Activated CD8-positive, alpha-beta memory T cell treated with anti-CD3 and anti-CD28 coated beads, Interleukin-2, amount 10 ng/mL, durations not matched to agents 7 days and 5 days (primary cell): ENCODE data around the gene SAP30BP. TPM values are rescaled to one million over a fixed set of nuclear protein-coding genes. Genes with fewer than 3 reads are reported as not detected.

Experiments
- ATAC-seq: fragments of 150-1000 bp; cut with Tn5 transposase; one replicate; pipeline ENCODE4 v1.10.0; 2021; ENCODE audit warnings: moderate library complexity
- CTCF ChIA-PET: fragments of 350-600 bp; sonication (Branson Sonifier 250); formaldehyde crosslinking; loops from one replicate; lab custom pipeline; 2021; ENCODE audit warnings: antibody characterized with exemption; lab: Charles Lee
- DNase-seq: peaks from one replicate; pipeline ENCODE4 v3.0.0-alpha.2; 2020
- H3K27ac Mint-ChIP-seq: one replicate; pipeline ENCODE4 v1.8.0; 2021; ENCODE audit warnings: mild to moderate bottlenecking, mixed read lengths
- H3K27me3 Mint-ChIP-seq: one replicate; pipeline ENCODE4 v1.8.0; 2021; ENCODE audit warnings: mixed read lengths
- H3K36me3 Mint-ChIP-seq: one replicate; pipeline ENCODE4 v1.8.0; 2021; ENCODE audit warnings: mild to moderate bottlenecking, mixed read lengths
- H3K4me1 Mint-ChIP-seq: one replicate; pipeline ENCODE4 v1.8.0; 2021; ENCODE audit warnings: mixed read lengths
- H3K4me3 Mint-ChIP-seq: one replicate; pipeline ENCODE4 v1.8.0; 2021; ENCODE audit warnings: mild to moderate bottlenecking, moderate library complexity, mixed read lengths
- H3K9me3 Mint-ChIP-seq: one replicate; pipeline ENCODE4 v1.8.0; 2022; ENCODE audit warnings: low read depth, mixed read lengths
- total RNA-seq, 2 experiments: library from RNA; stranded (reverse); gene quantifications; one replicate each; pipeline ENCODE4 v1.2.3, GENCODE V29; 2021

Gene SAP30BP
- total RNA-seq, 2 experiments from 2014 or later, result 100.0 to 106 TPM

DNA sequence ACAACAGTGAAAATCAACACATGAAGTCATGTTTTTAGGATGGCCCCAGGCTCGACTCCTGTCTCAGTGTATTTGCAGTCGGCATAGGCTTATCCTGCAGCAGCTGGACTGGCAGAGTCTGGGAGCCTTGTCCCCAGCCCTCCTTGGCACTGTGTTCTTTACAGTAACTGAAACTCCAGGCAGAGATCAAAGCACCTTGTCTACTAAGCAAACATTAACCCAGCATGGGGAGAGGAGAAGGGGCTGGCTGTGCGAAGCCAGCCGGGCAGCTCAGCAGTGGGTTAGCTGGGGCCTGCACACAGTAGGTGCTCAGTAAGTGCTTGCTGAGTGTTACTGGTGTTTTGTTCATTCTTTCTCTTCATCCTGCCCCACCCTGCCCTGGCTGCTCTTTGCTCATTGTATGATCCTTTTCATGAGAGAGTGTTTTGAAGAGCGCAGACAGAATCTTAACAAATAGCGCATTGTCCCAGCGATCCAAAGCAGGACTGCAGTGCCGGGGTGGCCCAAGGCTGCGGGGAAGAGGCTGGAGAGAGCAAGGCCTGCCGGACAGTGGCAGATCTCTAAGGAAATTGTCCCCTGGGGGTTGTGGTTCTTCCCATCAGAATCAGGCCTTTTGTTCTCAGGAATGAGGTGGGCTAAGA is 30.6 kb downstream of the SAP30BP start:
- Mint-ChIP-seq H3K36me3 (peaks cover 8% of the 10 kb centered on the region), H3K27ac (no peak overlapping the region), H3K4me1 (no peaks in the 10 kb centered on the region), H3K27me3 (no peaks in the 10 kb centered on the region), H3K9me3 (no peaks in the 10 kb centered on the region), H3K4me3 (no peak overlapping the region)
- ATAC-seq (no peak), DNase-seq (no peak)
- CTCF ChIA-PET, result interaction anchor here (0.6 to 1.5 kb wide), 5 partner anchors 15 to 65 kb away, joined by 3 to 5 read pairs (median 3); partner anchors contain the start of gene SMIM5

DNA sequence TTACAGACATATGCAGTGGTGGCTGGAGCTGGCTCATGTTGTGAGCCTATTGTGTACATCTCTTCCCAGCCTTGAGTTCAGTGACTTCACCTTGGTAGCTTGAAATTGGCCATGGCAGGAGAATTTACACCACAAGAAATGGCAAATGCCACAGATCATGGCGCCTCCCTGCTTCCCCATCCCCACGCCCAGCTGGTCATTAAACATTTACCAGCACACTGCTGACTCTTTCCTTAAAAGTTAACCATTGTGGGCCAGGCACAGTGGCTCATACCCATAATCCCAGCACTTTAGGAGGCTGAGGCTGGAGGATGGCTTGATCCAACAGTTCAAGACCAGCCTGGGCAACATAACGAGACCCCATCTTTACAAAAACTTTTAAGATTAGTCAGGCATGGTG is 31.5 kb downstream of the SAP30BP start:
- Mint-ChIP-seq H3K9me3 (no peaks in the 10 kb centered on the region), H3K27me3 (no peaks in the 10 kb centered on the region), H3K4me3 (no peak overlapping the region), H3K27ac (no peak overlapping the region), H3K36me3 (peaks cover 9% of the 10 kb centered on the region), H3K4me1 (no peaks in the 10 kb centered on the region)
- CTCF ChIA-PET, result interaction anchor here (0.6 to 1.5 kb wide), 7 partner anchors 14 to 65 kb away, joined by 3 to 5 read pairs (median 3); partner anchors contain the start of gene SMIM5
- no peak for DNase-seq
- ATAC-seq, result no peak

DNA sequence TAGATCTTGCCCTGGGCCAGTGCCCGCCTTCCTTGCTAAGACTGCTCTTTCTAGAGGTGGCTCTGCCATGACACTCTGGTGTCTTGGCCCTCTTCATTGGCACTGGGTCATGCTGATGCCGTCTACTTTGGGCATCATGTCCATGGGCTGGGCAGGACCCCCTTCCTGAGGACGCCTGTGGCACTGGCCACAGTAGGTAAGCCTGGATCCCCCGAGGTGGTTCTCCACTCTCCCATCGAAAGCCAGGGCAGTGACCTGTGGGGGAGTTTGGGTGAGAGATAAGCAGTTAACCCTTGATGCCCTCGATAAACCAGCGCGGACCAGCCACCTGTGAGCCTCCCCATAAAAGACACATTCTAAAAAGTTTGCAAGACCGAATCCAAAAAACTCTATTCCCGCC is 34.1 kb downstream of the SAP30BP start:
- peaks cover 9% of the 10 kb centered on the region for H3K36me3 Mint-ChIP-seq
- no peak overlapping the region for H3K27ac Mint-ChIP-seq
- no peak overlapping the region for H3K4me3 Mint-ChIP-seq
- no peaks in the 10 kb centered on the region for H3K9me3 Mint-ChIP-seq
- no peaks in the 10 kb centered on the region for H3K4me1 Mint-ChIP-seq
- DNase-seq (no peak), ATAC-seq (no peak)
- CTCF ChIA-PET, result interaction anchor here (1.4 kb wide), 1 partner anchor 69 kb away, joined by 3 read pairs; no protein-coding TSS in a partner anchor
- H3K27me3 Mint-ChIP-seq, result no peaks in the 10 kb centered on the region

DNA sequence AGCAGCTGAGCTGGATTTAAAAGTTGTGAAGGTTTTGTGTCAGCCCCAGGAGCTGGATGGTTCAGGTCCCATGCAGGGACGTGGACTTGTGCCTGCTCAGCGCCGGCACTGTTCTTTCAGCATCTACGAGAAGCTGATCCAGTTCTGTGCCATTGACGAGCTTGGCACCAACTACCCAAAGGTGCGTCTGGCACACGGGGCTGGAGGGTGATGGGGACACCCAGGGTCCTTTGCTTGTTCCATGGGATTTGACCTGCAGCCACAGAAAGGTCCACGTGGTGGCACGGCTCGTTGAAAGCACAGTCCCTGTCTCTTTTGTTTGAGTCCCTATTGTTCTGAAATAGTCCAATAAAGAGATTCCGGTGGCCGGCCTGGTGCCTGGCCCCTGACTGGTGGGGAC is 36.1 kb downstream of the SAP30BP start:
- ATAC-seq (no peak), DNase-seq (no peak)
- Mint-ChIP-seq H3K9me3 (no peaks in the 10 kb centered on the region), H3K27me3 (no peaks in the 10 kb centered on the region), H3K27ac (no peak overlapping the region), H3K4me1 (no peaks in the 10 kb centered on the region), H3K4me3 (no peak overlapping the region), H3K36me3 (peaks cover 10% of the 10 kb centered on the region)
- CTCF ChIA-PET, result interaction anchor here (0.9 to 1.4 kb wide), 2 partner anchors 43 to 51 kb away, joined by 3 read pairs; no protein-coding TSS in a partner anchor

DNA sequence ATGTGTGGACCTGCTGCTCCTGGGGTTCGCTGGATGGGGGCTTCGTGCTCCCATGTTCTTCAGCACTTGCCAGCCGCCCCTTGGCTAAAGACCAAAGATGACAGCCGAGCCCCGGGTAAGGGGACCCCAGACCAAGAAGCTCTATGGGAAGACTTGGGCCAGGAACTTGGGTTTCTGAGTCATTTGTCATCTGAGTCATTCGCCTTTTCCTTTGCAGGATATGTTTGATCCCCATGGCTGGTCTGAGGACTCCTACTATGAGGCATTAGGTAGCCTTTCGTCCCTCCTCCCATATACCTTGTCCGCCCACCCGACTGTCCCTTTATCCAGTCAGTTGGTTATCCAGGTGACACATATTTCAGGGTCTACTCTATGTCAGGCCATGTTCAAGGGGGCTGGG is 36.5 kb downstream of the SAP30BP start:
- Mint-ChIP-seq H3K27me3 (no peaks in the 10 kb centered on the region), H3K36me3 (peaks cover 10% of the 10 kb centered on the region), H3K9me3 (no peaks in the 10 kb centered on the region), H3K27ac (no peak overlapping the region), H3K4me1 (no peaks in the 10 kb centered on the region), H3K4me3 (no peak overlapping the region)
- CTCF ChIA-PET, result interaction anchor here (0.9 kb wide), 1 partner anchor 51 kb away, joined by 3 read pairs; no protein-coding TSS in a partner anchor
- ATAC-seq, result no peak
- DNase-seq, result no peak

DNA sequence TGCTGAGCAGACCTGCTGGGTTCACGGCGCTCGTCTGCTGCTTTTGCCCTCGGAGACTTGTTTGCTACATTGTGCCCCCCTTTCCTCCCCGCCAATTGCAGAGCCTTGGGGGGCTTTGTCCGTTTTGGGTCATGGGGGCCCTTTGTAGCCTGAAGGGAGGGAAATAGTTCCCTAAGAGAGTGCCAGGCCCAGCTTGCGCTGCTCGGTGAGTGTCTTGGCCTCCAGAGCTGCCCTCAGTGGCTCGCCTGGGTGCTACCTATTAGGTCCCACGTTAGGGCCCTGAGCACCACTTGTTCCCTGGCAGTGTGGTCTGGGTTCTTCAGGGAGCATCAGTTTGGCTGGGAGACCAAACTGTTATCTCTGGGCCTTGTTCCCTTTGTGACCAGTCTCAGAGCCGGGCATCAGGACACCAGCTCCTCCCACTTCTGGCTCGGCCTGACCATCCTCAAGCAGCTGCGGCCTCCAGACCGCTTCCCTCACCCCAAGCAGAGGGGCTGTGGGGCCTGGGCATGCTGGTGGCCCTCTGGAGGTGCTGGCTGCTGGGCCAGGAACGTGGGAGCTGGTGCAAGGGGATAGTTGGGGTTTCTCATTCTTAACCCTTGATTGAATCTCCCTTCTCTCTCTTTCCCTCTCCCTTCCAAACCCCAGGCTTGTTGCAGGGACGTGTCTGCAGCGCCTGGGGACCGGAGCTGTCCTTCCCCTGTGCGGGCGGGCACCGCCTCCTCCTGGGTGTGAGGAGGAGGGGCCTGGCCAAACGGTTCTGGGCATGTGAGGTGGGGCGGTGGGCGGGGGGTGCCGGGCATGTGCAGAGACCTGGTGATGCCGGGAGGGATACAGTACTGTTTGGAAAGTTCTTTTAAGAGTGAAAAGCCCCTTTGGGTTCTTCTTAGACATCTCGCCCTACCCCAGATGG is 38.1 kb downstream of the SAP30BP start:
- no peaks in the 10 kb centered on the region for H3K27me3 Mint-ChIP-seq
- H3K36me3 Mint-ChIP-seq, result peaks cover 8% of the 10 kb centered on the region
- no peak overlapping the region for H3K27ac Mint-ChIP-seq
- CTCF ChIA-PET, result interaction anchor here (1.2 to 1.5 kb wide), 2 partner anchors 47 to 54 kb away, joined by 3 read pairs; no protein-coding TSS in a partner anchor
- ATAC-seq (no peak), DNase-seq (no peak)
- no peaks in the 10 kb centered on the region for H3K9me3 Mint-ChIP-seq
- no peak overlapping the region for H3K4me3 Mint-ChIP-seq
- no peaks in the 10 kb centered on the region for H3K4me1 Mint-ChIP-seq

DNA sequence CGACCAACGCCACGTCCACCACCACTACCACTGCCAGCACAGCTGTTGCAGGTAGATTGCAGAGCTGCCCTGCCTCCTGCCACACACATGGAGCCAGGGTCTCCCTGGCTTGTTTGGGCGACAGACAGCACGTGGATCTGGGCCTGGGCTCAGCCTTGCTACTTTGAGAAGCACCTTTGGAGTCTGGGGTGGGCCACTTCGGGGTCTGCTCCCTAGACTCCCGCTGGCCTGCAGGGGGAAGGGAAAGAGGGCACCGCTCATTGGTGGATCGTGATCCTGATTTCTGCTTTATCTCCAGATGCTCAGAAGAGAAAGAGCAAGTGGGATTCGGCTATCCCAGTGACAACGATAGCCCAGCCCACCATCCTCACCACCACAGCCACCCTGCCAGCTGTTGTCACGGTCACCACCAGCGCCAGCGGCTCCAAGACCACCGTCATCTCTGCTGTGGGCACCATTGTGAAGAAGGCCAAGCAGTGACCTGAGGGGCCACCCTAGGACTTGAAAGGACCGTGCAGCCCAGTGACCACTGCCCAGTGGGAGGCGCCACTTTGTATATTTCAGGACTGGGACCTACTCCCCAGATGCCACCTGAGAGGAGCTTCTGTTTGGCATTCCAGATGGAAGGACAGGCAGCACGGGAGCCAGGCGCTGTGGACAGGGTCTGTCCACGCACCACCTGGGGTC is 39.0 kb downstream of the SAP30BP start:
- Mint-ChIP-seq H3K4me3 (no peak overlapping the region), H3K27me3 (peaks cover 3% of the 10 kb centered on the region), H3K36me3 (peaks cover 4% of the 10 kb centered on the region), H3K27ac (no peak overlapping the region), H3K9me3 (no peaks in the 10 kb centered on the region), H3K4me1 (no peaks in the 10 kb centered on the region)
- DNase-seq, result no peak
- CTCF ChIA-PET, result interaction anchor here (0.6 to 1.5 kb wide), 3 partner anchors 32 to 55 kb away, joined by 3 read pairs; no protein-coding TSS in a partner anchor
- ATAC-seq, result no peak

DNA sequence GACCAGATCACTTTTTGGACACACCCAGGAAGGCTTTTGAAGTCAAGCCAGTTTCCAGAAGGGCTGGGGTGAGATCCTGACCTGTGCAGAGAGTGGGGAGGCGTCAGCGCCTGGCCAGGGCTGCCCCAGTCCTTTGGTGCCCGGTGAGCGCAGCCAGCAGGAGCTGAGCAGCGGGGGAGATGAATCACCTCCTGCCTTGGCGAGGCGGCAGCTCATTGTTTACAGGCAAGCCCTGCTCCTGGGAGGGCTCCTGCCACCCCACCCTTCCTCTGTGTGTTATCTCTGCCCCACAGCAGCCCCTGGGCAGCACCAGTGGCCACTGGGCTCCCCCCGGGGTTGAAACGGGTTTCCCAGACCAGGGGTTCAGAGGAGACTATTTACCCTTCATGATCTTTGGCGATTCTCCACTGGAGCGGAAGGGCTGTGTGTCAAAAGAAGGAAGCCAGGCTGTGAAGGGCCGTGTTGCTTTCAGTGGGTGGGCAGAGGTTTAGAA is 40.0 kb downstream of the SAP30BP start:
- no peak overlapping the region for H3K4me3 Mint-ChIP-seq
- CTCF ChIA-PET, result interaction anchor here (0.5 kb wide), 1 partner anchor 153 kb away, joined by 3 read pairs; no protein-coding TSS in a partner anchor
- no peak for ATAC-seq

DNA sequence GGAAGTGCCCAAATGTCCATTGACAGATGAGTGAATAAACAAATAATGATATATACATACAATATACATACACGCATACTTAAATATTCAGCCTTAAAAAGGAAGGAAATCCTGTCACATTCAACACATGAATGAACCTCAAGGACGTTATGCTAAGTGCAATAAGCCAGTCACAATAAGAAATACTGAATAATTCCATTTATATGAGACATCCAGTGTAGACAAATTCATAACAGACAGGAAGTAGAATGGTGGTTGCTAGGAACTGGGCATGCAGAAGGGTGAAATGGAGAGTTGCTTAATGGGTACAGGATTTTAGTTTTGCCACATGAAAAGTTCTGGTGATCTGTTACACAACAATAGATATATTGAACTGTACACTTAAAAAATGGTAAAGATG is 45.3 kb downstream of the SAP30BP start:
- Mint-ChIP-seq H3K4me1 (no peaks in the 10 kb centered on the region), H3K27me3 (peaks cover 14% of the 10 kb centered on the region), H3K36me3 (peaks cover 1% of the 10 kb centered on the region), H3K27ac (no peak overlapping the region), H3K9me3 (no peaks in the 10 kb centered on the region), H3K4me3 (no peak overlapping the region)
- no peak for ATAC-seq
- CTCF ChIA-PET, result interaction anchor here (0.9 to 1.3 kb wide), 3 partner anchors 14 to 112 kb away, joined by 3 to 7 read pairs (median 3); no protein-coding TSS in a partner anchor
- no peak for DNase-seq

More for the DNA sequence above, 40.0 kb downstream of the SAP30BP start:
- Mint-ChIP-seq H3K36me3 (peaks cover 4% of the 10 kb centered on the region), H3K27ac (no peak overlapping the region), H3K9me3 (no peaks in the 10 kb centered on the region), H3K4me1 (no peaks in the 10 kb centered on the region), H3K27me3 (peaks cover 6% of the 10 kb centered on the region)
- no peak for DNase-seq

DNA sequence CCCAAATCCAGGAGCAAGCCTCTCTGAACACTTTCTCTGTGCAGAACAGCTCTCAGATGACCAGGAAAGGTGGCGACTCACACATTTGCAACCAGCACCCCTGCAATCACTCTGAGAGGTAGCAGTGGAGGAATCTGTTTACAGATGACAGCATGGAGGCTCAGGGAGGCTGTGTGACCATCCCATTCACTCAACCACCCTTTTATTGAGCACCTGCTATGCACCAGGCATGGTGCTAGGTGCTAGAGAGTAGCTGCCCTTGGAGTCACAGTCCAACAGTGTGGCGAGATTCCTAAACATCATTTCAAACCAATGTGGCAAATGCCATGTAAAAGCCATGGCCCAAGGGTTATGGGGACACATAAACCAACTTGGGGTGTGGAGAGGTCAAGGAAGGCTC is 52.6 kb downstream of the SAP30BP start:
- DNase-seq (no peak), ATAC-seq (no peak)
- Mint-ChIP-seq H3K36me3 (no peaks in the 10 kb centered on the region), H3K27ac (no peak overlapping the region), H3K4me1 (peaks cover 3% of the 10 kb centered on the region), H3K27me3 (peaks cover 31% of the 10 kb centered on the region), H3K9me3 (no peaks in the 10 kb centered on the region), H3K4me3 (no peak overlapping the region)
- CTCF ChIA-PET, result interaction anchor here (0.8 to 4.9 kb wide), 5 partner anchors 21 to 90 kb away, joined by 3 to 41 read pairs (median 3); partner anchors contain the start of gene SMIM5

DNA sequence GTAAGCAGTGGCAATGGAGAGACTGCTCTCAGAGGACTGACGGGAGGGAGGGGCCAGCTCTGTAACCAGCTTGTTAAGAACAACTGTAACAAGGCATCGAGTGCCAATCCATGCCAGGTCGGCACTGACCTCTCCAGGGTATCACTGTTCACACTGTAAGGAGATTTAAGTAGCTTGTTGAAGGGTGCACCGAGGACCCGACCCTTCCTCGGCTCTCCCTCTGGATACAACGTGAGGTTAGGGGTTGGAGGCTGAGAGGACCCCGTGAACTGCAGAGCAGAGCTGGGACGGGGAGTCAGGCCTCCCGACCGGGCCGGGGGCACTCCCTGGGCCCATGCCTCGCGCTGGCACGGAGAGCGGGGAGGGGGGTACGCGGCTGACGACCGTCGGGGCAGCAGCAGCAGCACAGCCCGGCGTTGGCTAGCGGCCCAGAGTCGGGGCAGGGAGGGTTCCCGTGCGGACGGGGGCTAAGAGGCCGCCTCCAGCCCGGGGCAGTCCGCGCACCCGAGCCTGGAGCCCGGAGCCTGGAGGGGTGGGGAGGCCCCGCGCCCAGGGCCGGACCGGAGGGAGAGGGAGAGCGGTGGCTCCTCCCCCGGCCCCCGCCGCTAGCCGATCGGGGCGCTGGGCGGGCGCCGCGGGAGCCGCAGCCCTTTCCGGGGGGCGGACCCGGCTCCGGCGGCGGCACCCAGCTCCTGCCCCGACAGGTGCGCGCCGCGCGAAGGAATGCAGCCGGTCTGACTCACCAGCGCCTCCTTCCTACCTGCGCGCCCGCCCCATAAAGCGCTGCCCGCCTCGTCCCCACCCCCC is 53.7 kb downstream of the SAP30BP start, which contains the start of gene ITGB4:
TSS of gene ITGB4 (plus strand) at position 804 of the 807 bp plus-strand sequence. CDS start 3,245 bp downstream, outside the sequence.
- H3K27ac Mint-ChIP-seq, result no peak within 1 kb of the TSS
- H3K4me3 Mint-ChIP-seq, result peak within 1 kb of the TSS; percentile 69

More for the DNA sequence above, 53.7 kb downstream of the SAP30BP start, which contains the start of gene ITGB4:
- CTCF ChIA-PET, result interaction anchor here (0.5 to 4.9 kb wide), 8 partner anchors 10 to 134 kb away, joined by 3 to 41 read pairs (median 4); partner anchors contain the start of gene GALK1
- DNase-seq, result peak; percentile 64
- Mint-ChIP-seq H3K4me1 (peaks cover 3% of the 10 kb centered on the region), H3K36me3 (no peaks in the 10 kb centered on the region), H3K9me3 (no peaks in the 10 kb centered on the region), H3K27me3 (peaks cover 31% of the 10 kb centered on the region)
- peak; percentile 95 for ATAC-seq
